ENCODE measurements around the gene SMAD3. TPM values are rescaled to one million over a fixed set of nuclear protein-coding genes. Genes with fewer than 3 reads are reported as not detected.

Gene SMAD3
- total RNA-seq, 1 donor: 36.7 TPM

DNA sequence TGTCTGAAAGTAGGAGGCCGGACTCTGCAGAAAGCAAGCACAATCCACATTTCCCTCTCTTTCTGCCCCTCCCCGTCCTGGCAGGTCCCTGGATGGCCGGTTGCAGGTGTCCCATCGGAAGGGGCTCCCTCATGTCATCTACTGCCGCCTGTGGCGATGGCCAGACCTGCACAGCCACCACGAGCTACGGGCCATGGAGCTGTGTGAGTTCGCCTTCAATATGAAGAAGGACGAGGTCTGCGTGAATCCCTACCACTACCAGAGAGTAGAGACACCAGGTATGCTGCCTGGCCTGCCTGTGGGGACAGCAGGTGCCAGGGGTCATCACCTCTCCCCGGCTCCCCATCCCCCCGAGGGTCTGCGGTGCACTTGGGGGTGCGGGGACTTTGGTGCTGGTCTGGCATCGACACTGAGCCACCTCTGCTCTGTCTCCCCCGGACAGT is 99.4 kb downstream of the SMAD3 start:
- Histone ChIP-seq H3K27me3 (ENCODE audit: insufficient read depth, low read length) (no peaks in the 10 kb centered on the region), H3K9me3 (ENCODE audit: low read depth, low read length) (no peaks in the 10 kb centered on the region), H3K4me3 (ENCODE audit: low read length) (no peak overlapping the region), H3K4me1 (ENCODE audit: insufficient read depth, low read length) (peaks cover 14% of the 10 kb centered on the region)

GRCh38 chr15:67165254-67166253 is 100.2 kb downstream of the SMAD3 start:
- Histone ChIP-seq H3K4me3 (ENCODE audit: low read length) (no peak overlapping the region), H3K9me3 (ENCODE audit: low read depth, low read length) (no peaks in the 10 kb centered on the region), H3K4me1 (ENCODE audit: insufficient read depth, low read length) (peaks cover 14% of the 10 kb centered on the region), H3K27me3 (ENCODE audit: insufficient read depth, low read length) (no peaks in the 10 kb centered on the region)

- H3K4me1 ChIP-seq (ENCODE audit: insufficient read depth, low read length): peaks cover 6% of the 10 kb centered on the region
- H3K27me3 ChIP-seq (ENCODE audit: insufficient read depth, low read length): no peaks in the 10 kb centered on the region
- H3K4me3 ChIP-seq (ENCODE audit: low read length): no peak overlapping the region
- no peaks in the 10 kb centered on the region for H3K9me3 ChIP-seq (ENCODE audit: low read depth, low read length)
These were observed 101.0 kb downstream of the SMAD3 start for GRCh38 chr15:67166280-67167009.

GRCh38 chr15:67167091-67167490 is 101.7 kb downstream of the SMAD3 start:
- Histone ChIP-seq H3K4me3 (ENCODE audit: low read length) (no peak overlapping the region), H3K27me3 (ENCODE audit: insufficient read depth, low read length) (no peaks in the 10 kb centered on the region), H3K4me1 (ENCODE audit: insufficient read depth, low read length) (no peaks in the 10 kb centered on the region), H3K9me3 (ENCODE audit: low read depth, low read length) (no peaks in the 10 kb centered on the region)

DNA sequence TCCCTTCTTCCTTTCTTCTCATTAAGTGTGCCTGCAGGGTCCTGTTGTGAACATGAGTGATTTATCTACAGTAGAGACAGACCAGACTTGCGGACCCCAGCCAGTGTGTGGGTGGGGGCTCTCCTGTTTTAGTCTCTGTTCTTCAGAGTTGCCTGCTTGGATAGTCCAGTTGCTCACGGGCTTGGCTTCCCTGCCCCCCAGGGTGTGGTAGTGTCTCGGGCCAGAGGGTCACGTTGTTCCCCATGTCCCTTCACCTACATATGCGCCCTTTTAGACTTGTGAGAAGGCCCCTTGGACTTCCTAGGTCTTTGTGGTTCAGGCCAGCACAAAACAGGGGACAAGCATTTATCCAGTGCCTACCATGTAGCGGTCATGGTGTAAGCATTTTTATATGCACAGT is 103.3 kb downstream of the SMAD3 start:
- Histone ChIP-seq H3K27me3 (ENCODE audit: insufficient read depth, low read length) (no peaks in the 10 kb centered on the region), H3K4me1 (ENCODE audit: insufficient read depth, low read length) (no peaks in the 10 kb centered on the region), H3K4me3 (ENCODE audit: low read length) (no peak overlapping the region), H3K9me3 (ENCODE audit: low read depth, low read length) (no peaks in the 10 kb centered on the region)

DNA sequence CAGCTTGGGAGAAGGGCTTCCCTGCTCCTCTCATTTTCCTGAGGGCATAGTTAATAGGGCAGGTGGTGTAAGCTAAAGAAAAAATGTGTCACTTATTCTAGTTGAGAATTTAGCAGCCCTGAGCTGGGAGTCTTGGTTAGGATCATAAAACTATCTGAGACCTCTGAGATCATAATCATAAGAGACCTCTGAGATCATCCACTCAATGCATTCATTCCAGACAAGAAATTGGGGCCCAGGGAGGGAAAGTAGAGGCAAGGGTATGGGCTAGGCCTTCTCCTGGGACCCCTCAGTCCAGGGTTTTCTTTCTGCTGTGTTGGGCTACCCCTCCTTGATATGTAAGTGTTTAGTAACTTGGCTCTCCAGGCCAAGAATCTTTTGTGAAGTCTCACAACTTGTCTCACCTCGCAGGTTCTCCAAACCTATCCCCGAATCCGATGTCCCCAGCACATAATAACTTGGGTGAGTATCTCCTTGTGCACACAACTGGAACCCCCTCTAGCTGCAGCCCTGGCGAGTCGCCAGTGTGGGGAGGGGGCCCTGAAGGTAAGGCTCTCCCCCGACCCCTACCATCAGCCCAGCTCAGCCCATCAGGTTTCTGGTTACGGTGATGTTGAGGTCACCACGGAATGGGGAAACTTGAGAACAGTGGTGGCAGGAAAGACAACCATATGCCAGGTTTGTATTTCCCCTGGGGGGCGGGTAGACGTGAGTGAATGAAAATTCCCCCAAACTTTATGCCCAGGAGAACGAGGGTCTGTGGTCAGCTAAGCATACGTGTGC is 104.9 kb downstream of the SMAD3 start:
- no peak overlapping the region for H3K4me3 ChIP-seq (ENCODE audit: low read length)
- no peaks in the 10 kb centered on the region for H3K9me3 ChIP-seq (ENCODE audit: low read depth, low read length)
- peaks cover 14% of the 10 kb centered on the region for H3K4me1 ChIP-seq (ENCODE audit: insufficient read depth, low read length)
- no peaks in the 10 kb centered on the region for H3K27me3 ChIP-seq (ENCODE audit: insufficient read depth, low read length)

- Histone ChIP-seq H3K27me3 (ENCODE audit: insufficient read depth, low read length) (no peaks in the 10 kb centered on the region), H3K4me3 (ENCODE audit: low read length) (no peak overlapping the region), H3K4me1 (ENCODE audit: insufficient read depth, low read length) (peaks cover 26% of the 10 kb centered on the region), H3K9me3 (ENCODE audit: low read depth, low read length) (no peaks in the 10 kb centered on the region)
These were observed 106.1 kb downstream of the SMAD3 start for GRCh38 chr15:67171471-67171870.

- peaks cover 33% of the 10 kb centered on the region for H3K4me1 ChIP-seq (ENCODE audit: insufficient read depth, low read length)
- no peaks in the 10 kb centered on the region for H3K27me3 ChIP-seq (ENCODE audit: insufficient read depth, low read length)
- no peaks in the 10 kb centered on the region for H3K9me3 ChIP-seq (ENCODE audit: low read depth, low read length)
- H3K4me3 ChIP-seq (ENCODE audit: low read length): no peak overlapping the region
These were observed 106.8 kb downstream of the SMAD3 start for GRCh38 chr15:67172172-67172571.

- Histone ChIP-seq H3K4me3 (ENCODE audit: low read length) (no peak overlapping the region), H3K9me3 (ENCODE audit: low read depth, low read length) (no peaks in the 10 kb centered on the region), H3K4me1 (ENCODE audit: insufficient read depth, low read length) (peaks cover 41% of the 10 kb centered on the region), H3K27me3 (ENCODE audit: insufficient read depth, low read length) (no peaks in the 10 kb centered on the region)
These were observed 107.6 kb downstream of the SMAD3 start for GRCh38 chr15:67173005-67173404.

DNA sequence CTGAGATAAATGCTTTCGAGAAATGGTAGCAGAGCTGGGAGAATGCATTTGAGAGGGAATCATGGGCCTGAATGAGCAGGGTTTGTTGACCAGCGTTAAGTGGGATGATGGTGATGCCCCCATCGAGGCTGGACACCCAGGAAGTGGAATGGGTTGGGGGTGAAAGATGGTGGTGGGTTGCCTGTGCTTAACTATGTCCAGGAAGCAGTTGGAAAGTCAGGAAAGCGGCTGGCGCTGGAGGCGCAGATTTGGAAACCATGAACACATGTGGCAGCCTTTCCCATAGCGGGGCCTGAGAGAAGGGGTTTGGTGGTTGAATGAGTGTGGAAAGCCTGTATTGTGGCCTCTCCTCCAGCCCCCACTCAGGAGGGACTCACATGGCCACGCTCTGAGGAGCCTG is 108.4 kb downstream of the SMAD3 start:
- Histone ChIP-seq H3K9me3 (ENCODE audit: low read depth, low read length) (no peaks in the 10 kb centered on the region), H3K4me3 (ENCODE audit: low read length) (no peak overlapping the region), H3K4me1 (ENCODE audit: insufficient read depth, low read length) (peaks cover 41% of the 10 kb centered on the region), H3K27me3 (ENCODE audit: insufficient read depth, low read length) (no peaks in the 10 kb centered on the region)

DNA sequence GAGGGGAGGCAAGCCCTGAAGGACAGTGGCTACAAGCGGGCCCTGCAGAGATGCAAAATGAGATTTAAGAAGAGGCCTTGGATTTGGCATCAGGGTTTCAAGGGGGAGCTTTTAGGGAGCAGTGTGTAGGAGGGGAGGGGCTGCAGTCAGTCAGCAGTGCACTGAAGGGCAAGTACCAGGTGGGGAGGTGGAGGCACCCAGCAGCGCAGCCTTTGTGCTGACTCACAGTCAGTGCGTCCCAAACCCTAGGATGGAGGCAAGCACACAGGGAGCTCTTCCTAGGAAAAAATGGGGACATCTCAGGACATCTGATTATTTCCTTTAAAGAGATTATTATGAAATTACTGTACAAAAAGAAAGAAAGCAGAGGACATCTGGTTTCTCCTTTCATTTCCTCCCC is 109.0 kb downstream of the SMAD3 start:
- Histone ChIP-seq H3K4me3 (ENCODE audit: low read length) (no peak overlapping the region), H3K4me1 (ENCODE audit: insufficient read depth, low read length) (peaks cover 41% of the 10 kb centered on the region), H3K9me3 (ENCODE audit: low read depth, low read length) (no peaks in the 10 kb centered on the region), H3K27me3 (ENCODE audit: insufficient read depth, low read length) (no peaks in the 10 kb centered on the region)

DNA sequence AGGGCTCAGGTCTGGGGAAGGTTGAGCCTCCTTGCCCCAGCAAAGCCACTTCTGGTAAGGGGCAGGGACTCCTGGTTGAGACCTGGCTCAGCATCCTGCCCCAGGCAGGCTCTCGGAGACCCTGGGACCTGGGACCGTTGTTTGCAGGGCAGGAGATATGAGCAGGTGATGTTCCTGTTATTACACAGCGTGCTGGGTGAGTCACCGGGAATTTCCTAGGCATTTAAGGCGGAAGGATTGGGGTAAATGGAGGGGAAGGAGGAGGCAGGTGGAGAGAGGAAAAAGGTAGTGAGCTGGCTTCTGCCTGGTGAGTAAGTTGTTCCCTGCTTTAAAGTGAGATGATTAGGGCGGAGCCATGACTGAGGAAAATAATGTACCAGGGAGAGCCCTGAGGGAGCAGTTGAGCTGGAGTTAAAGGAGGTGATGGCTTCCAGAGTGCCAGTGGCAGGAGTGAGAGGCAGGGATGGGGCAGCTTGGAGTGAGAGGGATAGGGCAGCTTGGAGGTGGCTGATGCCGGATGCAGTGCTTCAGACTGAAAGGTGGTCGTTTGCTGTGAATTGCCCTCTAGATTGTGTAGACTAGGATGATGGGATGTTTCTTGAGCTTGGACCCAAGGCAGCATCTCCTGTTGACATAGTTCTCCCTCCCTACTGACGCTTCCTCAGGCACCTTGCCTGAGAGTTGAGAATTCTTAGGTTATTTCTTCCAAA is 109.6 kb downstream of the SMAD3 start:
- Histone ChIP-seq H3K9me3 (ENCODE audit: low read depth, low read length) (no peaks in the 10 kb centered on the region), H3K27me3 (ENCODE audit: insufficient read depth, low read length) (no peaks in the 10 kb centered on the region), H3K4me1 (ENCODE audit: insufficient read depth, low read length) (peaks cover 41% of the 10 kb centered on the region), H3K4me3 (ENCODE audit: low read length) (no peak overlapping the region)

DNA sequence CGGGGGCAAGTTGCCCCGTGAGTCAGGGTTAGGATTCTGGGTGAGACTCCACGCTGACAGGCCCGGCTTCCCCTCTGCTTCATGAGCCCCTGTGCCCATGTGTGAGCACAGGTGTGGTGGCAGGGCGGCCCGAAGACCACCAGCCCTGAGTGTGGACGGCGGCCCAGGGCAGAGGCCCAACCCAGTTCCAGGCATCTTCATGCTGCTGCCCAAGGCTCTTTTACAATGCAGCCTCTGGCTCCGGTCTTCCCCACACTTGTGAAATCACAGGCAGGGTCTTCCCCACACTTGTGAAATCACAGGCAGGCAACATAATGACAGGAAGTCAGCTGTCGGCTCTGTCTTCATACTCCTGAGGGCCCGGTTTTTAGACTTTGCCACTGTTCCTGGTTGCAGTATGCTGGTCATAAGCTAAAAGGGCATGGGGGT is 110.3 kb downstream of the SMAD3 start:
- H3K9me3 ChIP-seq (ENCODE audit: low read depth, low read length): no peaks in the 10 kb centered on the region
- no peaks in the 10 kb centered on the region for H3K27me3 ChIP-seq (ENCODE audit: insufficient read depth, low read length)
- peaks cover 41% of the 10 kb centered on the region for H3K4me1 ChIP-seq (ENCODE audit: insufficient read depth, low read length)
- H3K4me3 ChIP-seq (ENCODE audit: low read length): no peak overlapping the region

- no peak overlapping the region for H3K4me3 ChIP-seq (ENCODE audit: low read length)
- H3K9me3 ChIP-seq (ENCODE audit: low read depth, low read length): no peaks in the 10 kb centered on the region
- no peaks in the 10 kb centered on the region for H3K27me3 ChIP-seq (ENCODE audit: insufficient read depth, low read length)
- peaks cover 41% of the 10 kb centered on the region for H3K4me1 ChIP-seq (ENCODE audit: insufficient read depth, low read length)
These were observed 111.0 kb downstream of the SMAD3 start for GRCh38 chr15:67176195-67176971.

Data from mononuclear cell (primary cell).